ENCODE data around the gene RAB28.

GRCh38 chr4:13478707-13479106 is 5.4 kb downstream of the RAB28 start:
- TF ChIP-seq CTCF (IDR thresholded peaks at IDR 0.05; ENCODE audit: low read depth, low read length) (no peak), EZH2phosphoT487 (IDR thresholded peaks at IDR 0.05; ENCODE audit: low read depth) (no peak)
